ENCODE data around the gene LCNL1.

LCNL1 gene

DNA sequence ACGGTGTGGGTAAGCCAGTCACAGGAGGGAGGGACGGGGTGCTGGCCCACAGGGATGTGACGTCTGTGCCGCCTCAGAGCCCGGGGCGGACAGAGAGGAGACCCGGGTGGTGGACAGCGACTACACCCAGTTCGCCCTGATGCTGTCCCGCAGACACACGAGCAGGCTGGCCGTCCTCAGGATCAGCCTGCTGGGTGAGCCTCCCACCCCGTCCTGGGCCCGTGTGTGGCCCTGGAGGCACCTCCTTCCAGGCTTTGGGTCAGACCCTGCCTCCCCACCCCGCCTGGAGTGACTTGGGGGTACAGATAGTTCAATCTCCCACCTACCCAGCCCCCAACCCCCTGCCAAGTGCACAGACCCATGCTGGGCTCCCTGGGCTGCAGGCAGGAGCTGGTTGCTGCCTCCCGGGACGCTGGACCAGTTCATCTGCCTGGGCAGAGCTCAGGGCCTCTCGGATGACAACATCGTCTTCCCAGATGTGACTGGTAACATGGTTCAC lies 29.0 kb upstream of the LCNL1 start:
- H4K20me1 ChIP-seq (ENCODE audit: control insufficient read depth, insufficient read depth, low read depth, low read length), result no peaks in the 10 kb centered on the region
- no peaks in the 10 kb centered on the region for H3K27me3 ChIP-seq (ENCODE audit: control insufficient read depth, low read length)
- H3K4me2 ChIP-seq (ENCODE audit: low read length), result no peak overlapping the region
- H3K9me2 ChIP-seq (replicated peaks; ENCODE audit: control insufficient read depth, low read length), result no peaks in the 10 kb centered on the region
- peaks cover 15% of the 10 kb centered on the region for H3K4me1 ChIP-seq (ENCODE audit: control insufficient read depth, low read length)
- H3K4me3 ChIP-seq (ENCODE audit: low read length), result no peak overlapping the region
- TF ChIP-seq, protein P1, sequence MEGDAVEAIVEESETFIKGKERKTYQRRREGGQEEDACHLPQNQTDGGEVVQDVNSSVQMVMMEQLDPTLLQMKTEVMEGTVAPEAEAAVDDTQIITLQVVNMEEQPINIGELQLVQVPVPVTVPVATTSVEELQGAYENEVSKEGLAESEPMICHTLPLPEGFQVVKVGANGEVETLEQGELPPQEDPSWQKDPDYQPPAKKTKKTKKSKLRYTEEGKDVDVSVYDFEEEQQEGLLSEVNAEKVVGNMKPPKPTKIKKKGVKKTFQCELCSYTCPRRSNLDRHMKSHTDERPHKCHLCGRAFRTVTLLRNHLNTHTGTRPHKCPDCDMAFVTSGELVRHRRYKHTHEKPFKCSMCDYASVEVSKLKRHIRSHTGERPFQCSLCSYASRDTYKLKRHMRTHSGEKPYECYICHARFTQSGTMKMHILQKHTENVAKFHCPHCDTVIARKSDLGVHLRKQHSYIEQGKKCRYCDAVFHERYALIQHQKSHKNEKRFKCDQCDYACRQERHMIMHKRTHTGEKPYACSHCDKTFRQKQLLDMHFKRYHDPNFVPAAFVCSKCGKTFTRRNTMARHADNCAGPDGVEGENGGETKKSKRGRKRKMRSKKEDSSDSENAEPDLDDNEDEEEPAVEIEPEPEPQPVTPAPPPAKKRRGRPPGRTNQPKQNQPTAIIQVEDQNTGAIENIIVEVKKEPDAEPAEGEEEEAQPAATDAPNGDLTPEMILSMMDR (IDR thresholded peaks at IDR 0.05; ENCODE audit: low read depth, low read length, poor library complexity, severe bottlenecking), result no peak
- TF ChIP-seq EZH2phosphoT487 (IDR thresholded peaks at IDR 0.05; ENCODE audit: borderline replicate concordance, low read length), result no peak
- H3K79me2 ChIP-seq (ENCODE audit: control insufficient read depth, low read length), result no peaks in the 10 kb centered on the region
- H3K9me3 ChIP-seq (ENCODE audit: control insufficient read depth, insufficient read depth, low read length), result no peaks in the 10 kb centered on the region
- no peaks in the 10 kb centered on the region; the same call in 1 of the 2 replicates for H3F3A ChIP-seq (ENCODE audit: control insufficient read depth, insufficient read depth)
- no peak overlapping the region for H3K27ac ChIP-seq (ENCODE audit: low read depth, low read length)
- no peaks in the 10 kb centered on the region for H3K36me3 ChIP-seq (ENCODE audit: control insufficient read depth, low read length)

DNA sequence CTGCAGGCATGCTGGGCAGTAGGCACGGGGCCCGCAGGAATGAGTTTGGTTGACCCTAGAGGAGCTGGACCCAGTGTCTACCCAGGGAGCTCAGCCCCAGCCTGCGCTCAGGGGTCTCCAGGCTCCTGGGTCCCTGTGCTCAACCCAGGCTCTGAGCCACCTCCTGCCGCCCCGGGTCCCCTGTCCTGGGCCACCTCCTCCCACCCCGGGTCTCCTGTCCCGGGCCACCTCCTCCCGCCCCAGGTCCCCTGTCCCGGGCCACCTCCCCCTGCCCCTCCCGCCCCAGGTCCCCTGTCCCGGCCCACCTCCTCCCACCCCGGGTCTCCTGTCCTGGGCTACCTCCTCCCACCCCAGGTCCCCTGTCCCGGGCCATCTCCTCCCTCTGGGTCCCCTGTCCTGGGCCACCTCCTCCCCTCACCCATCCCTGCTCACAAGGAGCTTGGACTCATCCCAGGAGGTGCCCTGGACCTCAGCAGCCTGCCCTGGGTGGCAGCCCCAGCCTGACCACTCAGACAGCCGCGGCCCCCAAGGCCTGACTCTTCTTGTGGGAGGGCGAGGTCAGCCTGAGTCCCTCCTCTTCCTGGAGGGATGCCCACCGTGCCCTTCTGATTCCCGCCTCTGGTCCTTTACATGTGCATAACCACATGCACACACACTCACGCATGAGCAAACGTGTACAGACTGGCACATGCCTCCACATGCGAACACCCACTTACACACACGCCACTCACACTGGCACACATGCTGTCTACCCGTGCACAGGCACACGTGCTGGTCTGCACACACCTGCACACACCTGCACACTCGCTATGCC lies 28.3 kb upstream of the LCNL1 start:
- no peaks in the 10 kb centered on the region for H3K27me3 ChIP-seq (ENCODE audit: control insufficient read depth, low read length)

DNA sequence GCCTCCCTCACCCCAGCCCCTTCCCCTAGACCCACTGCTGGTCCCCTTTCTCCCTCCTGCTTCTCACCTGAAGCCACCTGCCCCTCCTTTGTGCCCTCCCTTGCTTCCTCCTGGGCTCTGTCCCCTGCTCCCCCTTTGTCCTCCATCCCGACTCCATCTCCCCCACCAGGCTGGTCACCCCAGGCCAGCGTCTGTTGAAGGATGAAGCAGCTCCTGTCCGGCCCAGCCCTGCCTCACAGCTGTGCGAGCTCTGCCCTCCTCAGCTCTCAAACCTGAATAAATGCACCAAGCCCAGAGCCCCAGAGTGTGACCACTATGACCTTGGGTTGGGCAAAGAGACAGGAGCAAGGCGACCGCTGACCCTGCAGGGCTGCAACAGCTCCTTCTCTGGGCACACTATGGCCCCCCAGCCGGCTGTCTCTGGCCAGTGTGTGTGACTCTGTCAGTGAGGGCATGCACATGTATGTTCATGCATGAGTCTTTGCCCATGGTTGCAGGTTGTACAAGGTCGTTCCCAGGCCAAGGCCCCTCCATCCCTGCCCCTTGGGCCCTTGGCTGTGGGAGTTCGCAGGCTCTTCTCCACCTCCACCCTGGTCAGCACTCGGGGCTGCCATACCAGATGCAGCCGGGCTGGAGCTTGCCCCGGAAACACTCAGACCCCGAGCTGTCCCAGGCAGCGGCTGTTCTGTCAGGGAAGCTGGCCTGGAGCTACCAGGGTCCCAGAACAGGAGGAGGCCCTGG lies 27.4 kb upstream of the LCNL1 start:
- TF ChIP-seq, protein P1 (IDR thresholded peaks at IDR 0.05; ENCODE audit: low read depth, low read length, poor library complexity, severe bottlenecking), result no peak
- TF ChIP-seq EZH2phosphoT487 (IDR thresholded peaks at IDR 0.05; ENCODE audit: borderline replicate concordance, low read length), result no peak
- H3K27me3 ChIP-seq (ENCODE audit: control insufficient read depth, low read length), result no peaks in the 10 kb centered on the region
- no peaks in the 10 kb centered on the region for H3K9me3 ChIP-seq (ENCODE audit: control insufficient read depth, insufficient read depth, low read length)
- H3K4me3 ChIP-seq (ENCODE audit: low read length), result no peak overlapping the region
- no peaks in the 10 kb centered on the region for H3K9me2 ChIP-seq (replicated peaks; ENCODE audit: control insufficient read depth, low read length)
- H4K20me1 ChIP-seq (ENCODE audit: control insufficient read depth, insufficient read depth, low read depth, low read length), result no peaks in the 10 kb centered on the region
- no peaks in the 10 kb centered on the region for H3F3A ChIP-seq (ENCODE audit: control insufficient read depth, insufficient read depth)
- H3K79me2 ChIP-seq (ENCODE audit: control insufficient read depth, low read length), result no peaks in the 10 kb centered on the region
- H3K36me3 ChIP-seq (ENCODE audit: control insufficient read depth, low read length), result no peaks in the 10 kb centered on the region
- no peak overlapping the region for H3K27ac ChIP-seq (ENCODE audit: low read depth, low read length)
- H3K4me2 ChIP-seq (ENCODE audit: low read length), result no peak overlapping the region
- H3K4me1 ChIP-seq (ENCODE audit: control insufficient read depth, low read length), result peaks cover 6% of the 10 kb centered on the region

More for the DNA sequence above, 28.3 kb upstream of the LCNL1 start:
- Histone ChIP-seq H3F3A (ENCODE audit: control insufficient read depth, insufficient read depth) (no peaks in the 10 kb centered on the region), H3K9me2 (replicated peaks; ENCODE audit: control insufficient read depth, low read length) (no peaks in the 10 kb centered on the region), H3K4me3 (ENCODE audit: low read length) (no peak overlapping the region), H3K9me3 (ENCODE audit: control insufficient read depth, insufficient read depth, low read length) (no peaks in the 10 kb centered on the region), H4K20me1 (ENCODE audit: control insufficient read depth, insufficient read depth, low read depth, low read length) (no peaks in the 10 kb centered on the region), H3K4me1 (ENCODE audit: control insufficient read depth, low read length) (peaks cover 9% of the 10 kb centered on the region), H3K36me3 (ENCODE audit: control insufficient read depth, low read length) (no peaks in the 10 kb centered on the region), H3K79me2 (ENCODE audit: control insufficient read depth, low read length) (no peaks in the 10 kb centered on the region), H3K4me2 (ENCODE audit: low read length) (no peak overlapping the region), H3K27ac (ENCODE audit: low read depth, low read length) (no peak overlapping the region)
- no peak for TF ChIP-seq EZH2phosphoT487 (IDR thresholded peaks at IDR 0.05; ENCODE audit: borderline replicate concordance, low read length)
- TF ChIP-seq, protein P1 (IDR thresholded peaks at IDR 0.05; ENCODE audit: low read depth, low read length, poor library complexity, severe bottlenecking), result no peak

All from DOHH2 (cell line).